Right kidney (tissue), 1 donor: ENCODE measurements around the gene RPRD1A.
"Not testable (repeated sequence)": the region's sequence is repeated elsewhere in the genome, so short reads cannot be mapped to it uniquely, and the experiment has no call there.

Experiments used
- DNase-seq: peaks from one replicate; pipeline ENCODE4 v3.0.0-alpha.2; 2016

Gene RPRD1A

DNA sequence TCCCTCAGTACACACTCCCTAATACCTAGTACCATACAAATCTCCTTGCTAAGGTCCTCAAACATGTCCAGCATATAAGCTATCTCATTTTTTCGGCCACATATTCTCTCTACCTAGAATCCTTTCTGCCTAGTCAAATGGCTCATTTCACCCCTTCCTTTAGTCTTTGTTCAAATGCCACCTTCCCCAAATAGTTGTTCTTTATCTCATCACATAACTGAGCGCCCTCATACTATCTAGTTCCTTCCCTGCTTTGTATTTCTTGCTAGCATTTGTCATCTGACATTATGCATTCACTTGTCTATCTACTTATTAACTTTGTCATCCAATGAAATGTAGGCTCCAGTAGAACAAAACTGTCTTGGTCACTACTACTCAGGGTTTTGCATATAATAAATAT is 35.5 kb downstream of the RPRD1A start:
- DNase-seq: no peak

DNA sequence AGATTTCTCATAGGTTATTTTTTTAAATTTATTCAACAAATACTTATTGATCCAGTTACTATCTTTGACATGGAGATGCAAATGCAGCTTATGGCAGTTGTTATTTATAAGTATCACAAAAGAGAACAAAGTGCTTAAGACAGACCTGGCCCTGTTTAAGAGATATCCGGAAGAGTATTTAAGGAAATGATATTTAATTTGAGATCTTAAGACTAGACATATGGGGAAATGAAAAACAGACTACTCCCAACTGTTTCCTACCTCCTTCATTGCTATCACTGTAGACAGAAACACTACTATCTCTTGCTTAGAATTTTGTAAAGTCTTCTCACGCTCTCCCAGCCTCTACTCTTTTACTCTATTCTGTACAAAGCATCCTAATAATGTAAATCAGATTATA is 36.0 kb downstream of the RPRD1A start:
- no peak for DNase-seq

DNA sequence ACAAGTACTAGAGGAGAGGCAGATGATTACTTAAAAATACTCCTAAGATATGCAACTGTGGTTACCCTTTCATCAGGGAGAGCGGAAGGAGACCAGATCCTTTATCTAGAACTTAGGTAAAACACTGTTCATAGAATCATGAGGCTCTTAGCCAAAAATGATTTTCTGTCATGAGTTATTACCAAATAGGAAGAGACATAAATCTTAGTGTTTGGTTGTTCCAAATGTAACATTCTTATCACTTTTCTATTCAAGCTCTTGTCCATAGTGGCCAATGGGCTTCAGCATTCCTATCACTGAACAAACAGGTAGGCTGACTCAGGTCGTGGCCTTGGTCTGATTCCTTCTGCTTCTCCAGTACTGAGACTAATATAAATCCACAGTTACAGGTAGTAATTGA is 38.5 kb downstream of the RPRD1A start:
- no peak for DNase-seq

DNA sequence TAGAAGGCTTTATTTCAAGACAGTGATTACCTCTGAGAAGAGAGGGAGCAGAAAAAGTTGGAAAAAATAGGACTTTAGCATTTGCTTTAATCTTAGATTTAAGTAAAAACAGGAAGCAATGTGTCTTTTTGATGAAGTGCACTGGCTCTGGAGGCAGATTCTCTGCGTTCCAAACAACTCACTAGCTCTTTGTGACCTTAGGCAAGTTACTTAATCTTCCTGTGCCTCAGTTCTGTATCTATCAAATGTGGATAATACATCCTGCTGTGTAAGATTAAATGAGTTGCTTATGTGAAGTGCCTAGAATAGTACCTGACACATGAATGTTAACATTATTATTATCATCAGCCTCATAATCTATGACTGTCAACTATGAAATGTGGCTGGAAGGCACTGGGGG is 42.3 kb downstream of the RPRD1A start:
- no peak for DNase-seq

DNA sequence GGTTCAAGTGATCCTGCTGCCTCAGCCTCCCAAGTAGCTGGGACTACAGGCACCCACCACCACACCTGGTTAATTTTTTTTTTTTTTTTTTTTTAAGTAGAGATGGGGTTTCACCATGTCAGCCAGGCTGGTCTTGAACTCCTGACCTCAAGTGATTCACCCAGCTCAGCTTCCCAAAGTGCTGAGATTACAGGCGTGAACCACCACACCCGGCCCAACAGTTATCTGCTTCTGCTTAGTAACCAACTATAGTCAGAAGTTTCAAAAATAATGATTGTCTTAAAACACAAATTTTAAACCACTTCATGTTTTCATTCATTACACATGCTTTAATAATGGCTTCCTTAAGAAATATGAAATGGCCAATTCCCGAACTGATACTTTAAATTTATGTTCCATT is 43.1 kb downstream of the RPRD1A start:
- not testable (repeated sequence) for DNase-seq

DNA sequence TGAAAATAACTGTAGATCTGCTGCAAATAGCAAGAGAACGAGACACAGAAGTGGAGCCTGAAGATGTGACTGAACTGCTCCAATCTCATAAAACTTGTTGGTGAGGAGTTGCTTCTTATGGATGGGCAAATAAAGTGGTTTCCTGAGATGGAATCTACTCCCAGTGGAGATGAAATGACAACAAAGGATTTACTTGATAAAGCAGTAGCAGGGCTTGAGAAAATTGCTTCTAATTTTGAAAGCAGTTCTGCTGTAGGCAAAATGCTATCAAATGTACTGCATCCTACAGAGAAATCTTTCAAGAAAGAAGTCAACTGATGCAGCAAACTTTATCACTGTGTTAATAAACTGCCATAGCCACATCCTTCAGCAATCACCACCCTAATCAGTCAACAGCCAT is 44.0 kb downstream of the RPRD1A start:
- DNase-seq: no peak

DNA sequence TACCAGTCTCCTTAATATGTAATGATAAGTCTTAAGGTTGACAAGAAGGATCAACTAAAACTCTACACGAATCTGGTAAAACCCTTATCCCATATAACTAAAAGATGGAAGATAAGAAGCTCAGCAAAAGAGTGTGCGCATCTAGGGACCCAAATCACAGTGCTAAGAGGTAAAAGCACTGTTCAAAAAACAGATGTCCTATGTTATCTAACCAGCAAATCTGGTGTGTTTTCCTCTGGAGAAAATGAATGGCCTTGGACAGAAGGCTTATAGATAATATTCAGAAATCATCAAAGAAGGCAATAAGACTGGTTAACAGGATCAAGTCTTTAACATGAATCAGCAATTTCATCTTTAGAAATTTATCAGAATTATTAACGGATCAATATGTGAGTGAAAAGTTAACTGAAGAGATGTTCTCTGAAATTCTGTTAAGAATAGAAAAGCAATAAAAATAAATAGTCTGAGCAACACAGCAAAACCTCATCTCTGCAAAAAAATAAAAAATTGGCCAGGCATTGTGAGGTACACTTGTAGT is 47.1 kb downstream of the RPRD1A start:
- no peak for DNase-seq

DNA sequence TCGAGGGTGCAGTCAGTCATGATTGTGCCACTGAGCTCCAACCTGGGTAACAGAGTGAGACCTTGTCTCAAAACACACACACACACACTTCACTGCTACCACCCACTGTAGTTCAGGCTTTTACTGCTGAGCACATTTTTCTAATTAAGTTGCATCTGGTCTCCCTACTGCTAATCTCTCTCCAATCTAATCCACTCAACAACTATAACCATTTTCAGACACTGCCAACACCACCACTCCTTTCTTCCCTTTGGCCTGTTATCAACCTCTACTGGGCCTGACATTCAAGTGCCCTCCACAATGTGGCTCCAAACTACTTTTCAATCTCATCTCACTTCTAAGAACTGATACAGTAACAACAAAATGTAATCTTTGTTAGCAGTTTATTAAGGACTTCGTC is 50.1 kb downstream of the RPRD1A start:
- peak; percentile 17 for DNase-seq

DNA sequence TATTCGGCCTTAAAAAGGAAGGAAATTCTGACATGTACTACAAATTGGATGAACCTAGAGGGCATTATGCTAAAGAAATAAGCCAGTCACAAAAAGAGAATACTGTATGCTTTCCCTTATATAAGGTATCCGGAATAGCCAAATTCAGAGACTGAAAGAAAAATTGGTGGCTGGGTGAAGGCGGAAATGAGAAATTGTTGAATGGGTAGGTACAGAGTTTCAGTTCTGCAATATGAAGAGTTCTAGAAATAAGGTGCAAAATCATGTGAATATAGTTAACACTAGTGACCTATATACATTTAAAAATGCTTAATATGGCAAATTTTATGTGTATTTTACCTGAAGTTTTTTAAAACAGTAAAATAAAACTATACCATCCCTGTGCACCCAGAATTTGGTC is 51.7 kb downstream of the RPRD1A start:
- DNase-seq: no peak

DNA sequence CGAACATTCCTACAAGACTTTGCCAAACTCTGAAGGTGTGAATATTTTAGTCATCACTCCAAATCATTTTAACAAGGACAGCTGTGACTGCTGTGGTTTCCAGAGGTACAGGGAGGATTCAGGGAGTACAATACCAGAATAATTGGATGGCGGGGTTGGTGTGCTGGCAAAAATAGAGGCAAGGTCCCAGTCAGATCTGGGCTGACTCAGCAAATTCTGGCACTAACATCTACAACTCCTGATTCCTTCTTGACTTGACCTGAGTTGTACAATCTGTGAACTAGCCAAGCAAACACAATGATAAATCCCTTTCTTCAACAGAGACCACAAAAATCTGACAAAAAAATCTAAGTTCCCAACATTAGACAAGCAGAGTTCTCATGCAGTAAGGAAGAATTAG is 54.5 kb downstream of the RPRD1A start:
- DNase-seq: no peak

DNA sequence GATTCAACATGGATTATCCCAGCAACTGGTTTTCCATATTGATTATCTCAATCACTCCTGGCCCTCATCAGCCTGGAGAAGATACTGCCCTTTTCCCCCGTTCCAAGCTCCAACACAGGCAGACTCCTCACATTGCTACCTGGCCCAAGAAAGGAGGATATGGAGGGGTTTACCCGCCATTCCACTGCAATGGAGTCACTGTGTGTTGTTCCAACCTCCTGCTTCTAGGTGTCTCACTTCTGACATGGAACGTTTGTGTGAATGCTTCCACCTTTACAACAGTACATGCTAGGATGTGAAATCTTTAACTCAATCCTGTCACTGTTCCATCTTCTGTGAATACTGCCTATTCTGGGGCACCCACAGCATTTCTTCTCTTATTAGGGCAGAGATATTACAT is 58.1 kb downstream of the RPRD1A start:
- no peak for DNase-seq

DNA sequence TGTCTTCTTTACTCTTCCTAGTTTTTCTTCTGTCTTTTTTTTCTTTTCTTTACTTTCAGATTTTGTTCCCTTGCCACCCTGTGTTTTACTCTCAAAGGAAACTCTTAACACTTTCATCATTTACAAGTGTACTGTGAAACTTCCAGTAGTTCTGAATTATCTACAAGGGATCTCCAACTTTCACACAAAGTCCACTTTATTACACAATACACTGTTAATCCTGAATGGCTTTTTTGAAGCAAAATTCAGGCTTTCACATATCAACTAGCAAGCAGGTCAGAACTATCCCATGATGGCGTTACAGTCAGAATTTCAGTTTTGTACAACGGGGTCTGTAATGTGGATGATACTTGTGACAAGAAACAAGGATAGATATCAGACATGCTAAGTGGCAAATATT is 60.4 kb downstream of the RPRD1A start:
- DNase-seq: no peak

DNA sequence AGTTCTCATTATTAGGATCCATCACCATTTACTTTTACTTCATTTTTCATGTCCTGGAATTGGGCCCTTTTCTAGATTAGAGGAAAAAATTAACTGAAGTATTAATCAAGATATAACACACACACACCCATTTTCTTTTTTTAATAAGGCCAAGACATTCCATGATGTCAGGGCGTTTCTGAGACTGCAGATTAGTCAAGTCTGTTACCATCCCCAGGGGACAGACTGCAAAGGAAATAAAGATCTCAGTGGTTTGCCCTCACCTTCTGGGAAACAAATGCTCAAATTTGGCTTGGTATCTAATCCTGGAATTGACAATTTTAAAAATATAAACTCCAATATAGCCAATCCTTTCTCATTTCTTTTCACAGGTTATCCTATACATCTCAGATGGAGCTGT is 67.4 kb downstream of the RPRD1A start:
- DNase-seq: no peak

DNA sequence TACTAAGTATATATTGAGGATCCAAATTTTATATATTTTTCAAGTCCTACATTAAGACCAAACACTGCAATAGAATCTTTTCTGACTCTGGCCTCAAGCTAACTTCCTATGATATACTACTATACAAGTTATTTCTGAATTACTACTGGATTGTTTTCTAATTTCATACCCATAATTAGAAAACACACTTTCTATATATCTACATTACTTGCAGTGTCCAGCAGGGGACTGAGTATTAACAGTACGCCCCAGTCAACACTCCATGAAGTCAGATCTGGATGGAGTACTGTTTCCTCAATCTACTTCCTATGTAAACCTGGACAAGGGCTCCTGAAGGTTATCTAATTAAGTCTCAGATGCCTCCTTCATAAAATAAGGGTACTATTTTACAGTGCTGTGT is 68.4 kb downstream of the RPRD1A start:
- DNase-seq: no peak

DNA sequence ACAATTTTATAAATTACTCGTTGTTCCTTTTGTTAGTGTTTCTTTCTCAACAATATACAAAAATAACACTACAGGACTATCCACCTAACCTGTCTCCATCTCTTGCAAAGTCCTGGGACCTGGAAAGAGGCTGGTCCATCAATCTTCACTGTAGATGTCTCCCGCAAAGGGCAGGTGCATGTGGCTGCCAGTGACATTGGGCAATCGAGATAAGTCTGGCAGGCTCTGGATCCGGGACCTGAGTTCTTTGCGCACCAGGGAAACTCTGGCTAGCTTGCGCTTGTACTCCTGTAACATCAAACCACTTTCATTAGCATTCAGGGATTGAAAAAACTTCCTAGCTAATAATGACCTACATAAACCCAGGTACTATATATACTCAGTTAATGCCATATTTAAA is 74.3 kb downstream of the RPRD1A start:
- no peak for DNase-seq

DNA sequence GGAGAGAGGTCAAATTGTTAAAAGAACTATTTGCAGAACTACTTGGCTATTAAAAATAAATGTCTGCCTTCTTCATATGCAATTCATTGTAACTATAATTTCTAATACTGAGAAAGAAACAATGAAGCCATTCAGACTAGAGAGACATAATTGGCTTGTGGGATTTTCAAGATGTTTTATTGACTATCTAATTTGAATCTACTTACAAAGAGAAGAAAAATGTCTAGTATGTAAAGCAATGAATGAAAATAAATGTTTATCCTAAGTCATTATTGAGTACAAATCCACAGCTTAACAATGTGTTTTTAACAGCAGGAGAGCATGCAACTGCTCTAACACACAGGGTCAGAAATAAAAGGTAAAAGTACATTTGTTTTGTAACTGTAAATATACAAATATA is 75.7 kb downstream of the RPRD1A start:
- no peak for DNase-seq

DNA sequence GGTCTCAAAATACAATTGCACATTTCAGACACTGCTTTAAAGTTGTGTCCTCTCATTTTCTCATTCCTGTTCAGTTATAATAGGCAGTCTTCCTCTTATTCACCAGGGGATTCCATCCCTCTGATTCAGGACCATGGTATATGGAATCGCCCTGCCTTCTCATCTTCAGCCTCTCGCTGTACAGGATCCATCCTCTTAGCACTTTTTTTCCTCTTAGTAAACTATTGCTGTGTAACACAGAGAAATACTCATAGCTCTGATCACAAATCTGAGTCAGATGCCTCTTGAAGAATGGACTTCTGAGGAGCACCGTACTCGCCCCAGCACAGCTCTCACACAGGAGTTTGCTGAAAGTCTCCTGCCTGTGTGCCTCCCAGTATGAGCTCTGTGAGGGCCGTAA is 83.5 kb downstream of the RPRD1A start:
- no peak for DNase-seq

DNA sequence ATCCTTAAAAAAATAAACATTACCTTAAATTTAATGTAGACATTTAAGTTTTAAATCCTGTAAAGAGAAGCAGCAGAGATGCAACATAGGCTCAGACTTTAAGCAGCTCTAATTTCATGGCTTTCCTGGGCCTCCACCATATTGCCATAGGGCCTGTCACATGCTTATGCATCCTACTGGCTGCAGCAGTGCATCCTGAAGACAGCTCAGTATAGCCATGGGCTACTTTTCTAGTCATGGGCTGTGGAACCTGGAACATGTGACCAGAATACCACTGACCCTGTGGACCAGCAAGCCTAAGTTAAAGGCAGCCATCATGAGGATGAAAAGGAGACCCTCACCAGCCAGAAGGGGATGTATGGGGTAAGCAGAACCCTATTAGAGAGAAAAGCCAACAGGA is 84.2 kb downstream of the RPRD1A start:
- no peak for DNase-seq

DNA sequence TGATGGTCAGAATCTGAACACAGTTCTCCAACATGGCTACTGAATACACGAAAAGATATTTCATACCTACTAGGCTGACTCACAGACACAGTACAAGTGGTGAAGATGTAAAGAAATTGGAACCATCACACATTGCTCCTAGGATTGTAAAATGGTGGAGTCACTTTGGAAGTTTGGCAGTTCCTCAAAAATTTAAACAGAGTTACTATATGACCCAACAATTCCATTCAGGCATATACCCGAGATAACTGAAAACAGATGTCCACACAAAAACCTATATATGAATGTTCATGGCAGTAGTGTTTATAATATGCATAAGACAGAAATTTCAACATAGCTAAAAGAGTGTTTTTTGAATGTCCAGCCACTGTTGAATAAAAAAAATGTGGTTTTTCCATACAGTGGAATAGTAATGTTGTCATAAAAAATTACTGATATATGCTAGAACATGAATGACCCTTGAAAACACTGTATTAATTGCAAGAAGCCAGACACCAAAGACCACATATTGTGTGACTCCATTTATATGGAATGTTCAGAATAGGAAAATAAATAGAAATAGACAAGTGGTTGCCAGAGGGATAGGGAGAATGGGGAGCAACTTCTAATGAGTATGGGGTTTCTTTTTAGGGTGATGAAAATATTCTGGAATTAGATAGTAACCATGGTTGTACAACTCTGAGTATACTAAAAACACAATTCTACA is 84.8 kb downstream of the RPRD1A start:
- DNase-seq: no peak

DNA sequence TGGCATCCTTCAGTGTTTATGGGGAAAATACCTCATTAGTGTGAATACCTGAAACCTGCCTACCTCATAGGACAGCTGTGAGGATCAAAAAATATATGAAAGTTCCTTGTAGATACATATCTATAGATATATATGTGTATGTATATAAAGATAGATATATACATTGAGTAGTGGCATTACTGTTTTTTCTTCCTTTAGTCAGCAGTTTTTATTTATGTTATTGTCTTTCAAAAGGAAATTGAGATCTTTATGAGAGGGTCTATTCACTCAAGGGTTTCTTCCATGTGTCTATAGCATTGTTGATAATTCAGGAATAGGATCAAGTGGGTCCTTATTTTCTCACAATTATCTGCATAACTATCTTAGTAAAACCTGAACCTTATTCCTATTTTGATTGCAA is 88.2 kb downstream of the RPRD1A start:
- DNase-seq: no peak

DNA sequence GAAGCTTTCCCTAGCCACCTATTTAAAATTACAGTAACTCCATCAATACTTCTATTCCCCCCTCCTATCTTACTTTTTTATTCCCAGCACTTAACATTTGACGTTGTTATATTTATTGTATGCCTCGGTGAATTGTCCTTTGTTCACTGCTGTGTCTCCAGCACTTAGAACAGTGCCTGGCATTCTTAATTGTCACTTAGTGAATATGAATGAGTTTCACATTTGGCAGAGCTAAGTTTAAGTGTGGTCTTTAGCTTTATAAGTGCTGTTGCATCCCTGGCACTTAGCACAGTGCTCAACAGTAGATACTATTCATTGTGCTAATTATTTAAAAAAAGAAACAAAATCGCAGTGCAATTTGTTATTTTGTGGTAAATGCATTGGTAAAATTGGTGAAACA is 93.2 kb downstream of the RPRD1A start:
- no peak for DNase-seq

DNA sequence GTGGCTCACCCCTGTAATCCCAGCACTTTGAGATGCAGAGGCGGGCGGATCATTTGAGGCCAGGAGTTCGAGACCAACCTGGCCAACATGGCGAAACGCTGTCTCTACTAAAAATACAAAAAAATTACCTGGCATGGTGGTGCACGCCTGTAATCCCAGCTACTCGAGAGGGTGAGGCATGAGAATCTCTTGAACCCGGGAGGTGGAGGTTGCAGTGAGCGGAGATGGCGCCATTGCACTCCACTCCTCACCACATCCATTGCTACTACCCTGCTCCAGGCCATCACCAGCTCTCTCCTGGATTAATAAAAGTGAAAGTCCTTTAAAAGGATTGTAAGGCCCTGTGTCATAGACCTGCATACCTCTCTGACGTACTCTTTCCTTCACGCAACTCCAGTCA is 93.7 kb downstream of the RPRD1A start:
- DNase-seq: no peak

DNA sequence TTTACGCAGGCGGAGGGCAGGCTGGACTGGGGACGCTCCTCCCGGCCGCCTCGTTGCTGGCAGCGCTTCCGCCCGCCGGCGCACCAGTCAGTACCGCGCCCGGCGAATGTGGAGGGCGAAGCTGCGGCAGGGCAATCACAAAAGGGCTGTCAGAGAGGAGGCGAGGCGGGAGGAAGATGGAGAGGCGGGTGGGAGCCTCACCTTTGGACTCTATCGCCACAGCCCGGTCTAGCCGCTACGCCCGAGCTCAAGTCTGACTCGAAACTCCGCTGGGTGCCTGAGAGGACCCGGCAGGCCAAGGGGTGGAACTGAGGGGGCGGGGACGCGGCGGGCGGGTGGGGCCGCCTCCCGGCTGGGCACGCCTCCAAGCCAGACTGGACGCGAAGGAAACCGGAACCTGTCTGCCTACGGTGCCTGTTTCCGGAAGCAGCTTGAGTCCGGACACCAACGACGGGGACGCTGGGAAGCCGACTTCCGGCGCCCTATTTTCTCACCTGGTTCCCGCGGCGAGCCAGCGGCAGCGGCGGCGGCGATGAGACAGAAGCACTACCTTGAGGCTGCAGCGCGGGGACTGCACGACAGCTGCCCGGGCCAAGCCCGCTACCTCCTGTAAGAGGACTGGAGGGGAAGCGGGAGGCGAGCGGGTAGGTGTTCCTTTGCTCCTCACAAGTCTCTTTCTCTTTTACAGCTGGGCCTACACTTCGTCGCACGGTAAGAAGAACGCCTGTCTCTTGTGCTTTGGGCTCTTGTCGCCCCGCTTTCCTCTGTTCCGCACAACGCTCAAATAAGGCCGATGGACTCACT is 95.0 kb downstream of the RPRD1A start, which contains the start of gene RMP24:
RMP24 (plus strand) TSS at position 483 of the 804 bp plus-strand sequence.
- DNase-seq: peak; percentile 97

DNA sequence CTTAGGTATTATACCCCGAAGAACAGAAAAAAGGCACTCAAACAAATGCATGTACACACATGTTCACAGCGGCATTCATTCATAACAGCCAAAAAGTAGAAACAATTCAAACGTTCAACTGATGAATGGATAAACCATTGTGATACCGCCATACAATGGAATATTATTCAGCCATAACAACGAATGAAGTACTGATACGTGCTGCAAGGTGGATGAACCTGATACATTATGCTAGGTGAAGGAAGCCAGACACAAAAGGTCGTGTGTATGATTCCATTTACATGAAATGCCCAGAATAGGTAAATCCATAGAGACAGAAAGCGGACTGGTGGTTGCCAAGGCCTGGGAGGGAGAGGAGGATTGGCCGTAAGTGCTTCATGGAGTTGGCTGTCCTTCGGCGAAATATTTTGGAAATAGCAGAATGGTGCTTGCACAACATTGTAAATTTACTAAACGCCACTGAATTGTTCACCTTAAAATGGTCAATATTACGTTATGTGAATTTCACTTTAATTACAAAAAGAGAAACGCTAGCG is 95.6 kb downstream of the RPRD1A start:
- DNase-seq: no peak
